Activated naive CD8-positive, alpha-beta T cell treated with anti-CD3 and anti-CD28 coated beads, Interleukin-2, amount 10 ng/mL, durations not matched to agents 7 days and 5 days (primary cell): ENCODE measurements around the gene CDKAL1. TPM values are rescaled to one million over a fixed set of nuclear protein-coding genes. Genes with fewer than 3 reads are reported as not detected.
"Not testable (repeated sequence)": the region's sequence is repeated elsewhere in the genome, so short reads cannot be mapped to it uniquely, and the experiment has no call there.

Source experiments
- ATAC-seq: fragments of 150-1000 bp; cut with Tn5 transposase; one replicate; pipeline ENCODE4 v1.10.0; 2021; ENCODE audit warnings: low read depth, moderate library complexity
- POLR2A ChIA-PET: fragments of 350-600 bp; sonication (Branson Sonifier 250); formaldehyde crosslinking; loops from one replicate; lab custom pipeline; 2021; ENCODE audit warnings: antibody characterized with exemption; lab: Charles Lee
- DNase-seq: peaks from one replicate; pipeline ENCODE4 v3.0.0; 2021
- H3K27ac Mint-ChIP-seq: one replicate; pipeline ENCODE4 v1.8.0; 2022; ENCODE audit warnings: mild to moderate bottlenecking, mixed read lengths
- H3K27me3 Mint-ChIP-seq: one replicate; pipeline ENCODE4 v1.8.0; 2022; ENCODE audit warnings: mild to moderate bottlenecking, moderate library complexity, mixed read lengths
- H3K36me3 Mint-ChIP-seq: one replicate; pipeline ENCODE4 v1.8.0; 2021; ENCODE audit warnings: mild to moderate bottlenecking, mixed read lengths
- H3K4me1 Mint-ChIP-seq: one replicate; pipeline ENCODE4 v1.8.0; 2021; ENCODE audit warnings: mixed read lengths
- H3K4me3 Mint-ChIP-seq: one replicate; pipeline ENCODE4 v1.8.0; 2022; ENCODE audit warnings: mild to moderate bottlenecking, moderate library complexity, mixed read lengths
- H3K9me3 Mint-ChIP-seq: one replicate; pipeline ENCODE4 v1.8.0; 2021; ENCODE audit warnings: mixed read lengths
- total RNA-seq, 2 experiments: library from RNA; stranded (reverse); gene quantifications; one replicate each; pipeline ENCODE4 v1.2.3, GENCODE V29; 2021

CDKAL1 gene
- total RNA-seq, 2 experiments from 2014 or later: 22.7 to 24.4 TPM

GRCh38 chr6:21190701-21191100 lies 656.4 kb downstream of the CDKAL1 start:
- DNase-seq (no peak), ATAC-seq (no peak)
- peaks cover 4% of the 10 kb centered on the region for H3K9me3 Mint-ChIP-seq
- no peak overlapping the region for H3K27ac Mint-ChIP-seq
- no peak overlapping the region for H3K4me3 Mint-ChIP-seq
- peaks cover 6% of the 10 kb centered on the region for H3K36me3 Mint-ChIP-seq
- POLR2A ChIA-PET: no interaction called here
- no peaks in the 10 kb centered on the region for H3K27me3 Mint-ChIP-seq
- peaks cover 15% of the 10 kb centered on the region for H3K4me1 Mint-ChIP-seq

- Mint-ChIP-seq H3K36me3 (peaks cover 5% of the 10 kb centered on the region), H3K27me3 (no peaks in the 10 kb centered on the region), H3K27ac (no peak overlapping the region), H3K9me3 (peaks cover 4% of the 10 kb centered on the region), H3K4me1 (peaks cover 15% of the 10 kb centered on the region), H3K4me3 (no peak overlapping the region)
- POLR2A ChIA-PET: no interaction called here
- ATAC-seq (no peak), DNase-seq (no peak)
Measured at GRCh38 chr6:21193790-21194475, 659.7 kb downstream of the CDKAL1 start.

- H3K4me1 Mint-ChIP-seq: peaks cover 14% of the 10 kb centered on the region
- DNase-seq, H3K36me3 Mint-ChIP-seq, H3K27me3 Mint-ChIP-seq, H3K4me3 Mint-ChIP-seq, H3K27ac Mint-ChIP-seq, H3K9me3 Mint-ChIP-seq, ATAC-seq, POLR2A ChIA-PET: not testable (repeated sequence)
Measured at GRCh38 chr6:21195301-21195700, 661.0 kb downstream of the CDKAL1 start.

GRCh38 chr6:21198032-21198640 lies 663.9 kb downstream of the CDKAL1 start:
- no peak for DNase-seq
- Mint-ChIP-seq H3K36me3 (peaks cover 9% of the 10 kb centered on the region), H3K4me1 (peaks cover 10% of the 10 kb centered on the region), H3K9me3 (peaks cover 4% of the 10 kb centered on the region), H3K4me3 (no peak overlapping the region), H3K27me3 (no peaks in the 10 kb centered on the region), H3K27ac (no peak overlapping the region)
- POLR2A ChIA-PET: no interaction called here
- ATAC-seq: no peak

GRCh38 chr6:21199262-21199661 lies 665.0 kb downstream of the CDKAL1 start:
- H3K27ac Mint-ChIP-seq: no peak overlapping the region

GRCh38 chr6:21200134-21200870 lies 666.0 kb downstream of the CDKAL1 start:
- H3K9me3 Mint-ChIP-seq: peaks cover 3% of the 10 kb centered on the region
- H3K27me3 Mint-ChIP-seq: no peaks in the 10 kb centered on the region
- no peak for DNase-seq
- POLR2A ChIA-PET: no interaction called here
- H3K4me3 Mint-ChIP-seq: no peak overlapping the region
- peaks cover 17% of the 10 kb centered on the region for H3K36me3 Mint-ChIP-seq
- peaks cover 5% of the 10 kb centered on the region for H3K4me1 Mint-ChIP-seq
- no peak for ATAC-seq
- no peak overlapping the region for H3K27ac Mint-ChIP-seq

More at GRCh38 chr6:21199262-21199661, 665.0 kb downstream of the CDKAL1 start:
- no peaks in the 10 kb centered on the region for H3K9me3 Mint-ChIP-seq
- peaks cover 7% of the 10 kb centered on the region for H3K4me1 Mint-ChIP-seq
- H3K27me3 Mint-ChIP-seq: no peaks in the 10 kb centered on the region
- POLR2A ChIA-PET: no interaction called here
- DNase-seq (no peak), ATAC-seq (no peak)
- H3K4me3 Mint-ChIP-seq: no peak overlapping the region
- H3K36me3 Mint-ChIP-seq: peaks cover 11% of the 10 kb centered on the region

- Mint-ChIP-seq H3K4me3 (no peak overlapping the region), H3K27me3 (no peaks in the 10 kb centered on the region), H3K27ac (no peak overlapping the region), H3K36me3 (peaks cover 18% of the 10 kb centered on the region), H3K9me3 (peaks cover 3% of the 10 kb centered on the region), H3K4me1 (peaks cover 5% of the 10 kb centered on the region)
- no peak for DNase-seq
- ATAC-seq: no peak
- POLR2A ChIA-PET: no interaction called here
Measured at GRCh38 chr6:21201187-21201586, 666.9 kb downstream of the CDKAL1 start.

- Mint-ChIP-seq H3K27me3 (no peaks in the 10 kb centered on the region), H3K4me1 (peaks cover 5% of the 10 kb centered on the region), H3K36me3 (peaks cover 22% of the 10 kb centered on the region)
Measured at GRCh38 chr6:21201637-21202350, 667.5 kb downstream of the CDKAL1 start.

GRCh38 chr6:21202521-21202920 lies 668.3 kb downstream of the CDKAL1 start:
- POLR2A ChIA-PET: interaction anchor here (0.7 kb wide), 1 partner anchor 385 kb away, joined by 4 read pairs; no protein-coding TSS in a partner anchor
- ATAC-seq: no peak
- no peaks in the 10 kb centered on the region for H3K27me3 Mint-ChIP-seq

More at GRCh38 chr6:21201637-21202350, 667.5 kb downstream of the CDKAL1 start:
- no peak for ATAC-seq
- Mint-ChIP-seq H3K9me3 (peaks cover 3% of the 10 kb centered on the region), H3K27ac (no peak overlapping the region), H3K4me3 (no peak overlapping the region)
- POLR2A ChIA-PET: no interaction called here
- DNase-seq: no peak

GRCh38 chr6:21204951-21205350 lies 670.7 kb downstream of the CDKAL1 start:
- DNase-seq: no peak
- H3K9me3 Mint-ChIP-seq: peaks cover 3% of the 10 kb centered on the region
- no peaks in the 10 kb centered on the region for H3K27me3 Mint-ChIP-seq
- H3K4me1 Mint-ChIP-seq: no peaks in the 10 kb centered on the region
- ATAC-seq: no peak
- H3K27ac Mint-ChIP-seq: no peak overlapping the region
- no peak overlapping the region for H3K4me3 Mint-ChIP-seq
- POLR2A ChIA-PET: no interaction called here
- H3K36me3 Mint-ChIP-seq: peaks cover 31% of the 10 kb centered on the region

More at GRCh38 chr6:21202521-21202920, 668.3 kb downstream of the CDKAL1 start:
- Mint-ChIP-seq H3K27ac (no peak overlapping the region), H3K4me3 (no peak overlapping the region), H3K4me1 (peaks cover 5% of the 10 kb centered on the region), H3K36me3 (peaks cover 22% of the 10 kb centered on the region), H3K9me3 (peaks cover 3% of the 10 kb centered on the region)
- no peak for DNase-seq

GRCh38 chr6:21208081-21208795 lies 674.0 kb downstream of the CDKAL1 start:
- DNase-seq: no peak
- Mint-ChIP-seq H3K9me3 (peaks cover 6% of the 10 kb centered on the region), H3K27me3 (no peaks in the 10 kb centered on the region), H3K27ac (no peak overlapping the region), H3K4me3 (no peak overlapping the region), H3K36me3 (peaks cover 34% of the 10 kb centered on the region), H3K4me1 (no peaks in the 10 kb centered on the region)
- POLR2A ChIA-PET: no interaction called here
- ATAC-seq: no peak

GRCh38 chr6:21208796-21209186 lies 674.5 kb downstream of the CDKAL1 start:
- no peaks in the 10 kb centered on the region for H3K27me3 Mint-ChIP-seq
- H3K4me1 Mint-ChIP-seq: no peaks in the 10 kb centered on the region
- H3K9me3 Mint-ChIP-seq: peaks cover 6% of the 10 kb centered on the region
- H3K36me3 Mint-ChIP-seq: peaks cover 33% of the 10 kb centered on the region
- POLR2A ChIA-PET: no interaction called here
- DNase-seq: no peak
- no peak for ATAC-seq
- no peak overlapping the region for H3K4me3 Mint-ChIP-seq
- H3K27ac Mint-ChIP-seq: no peak overlapping the region

GRCh38 chr6:21213492-21213891 lies 679.2 kb downstream of the CDKAL1 start:
- Mint-ChIP-seq H3K4me3 (no peak overlapping the region), H3K9me3 (peaks cover 3% of the 10 kb centered on the region), H3K36me3 (peaks cover 17% of the 10 kb centered on the region), H3K4me1 (no peaks in the 10 kb centered on the region), H3K27ac (no peak overlapping the region), H3K27me3 (no peaks in the 10 kb centered on the region)
- ATAC-seq: no peak
- DNase-seq: no peak
- POLR2A ChIA-PET: no interaction called here
